GM18508 (cell line): Measurements from ENCODE around the gene ACAA2.
"Not testable (repeated sequence)": the region's sequence is repeated elsewhere in the genome, so short reads cannot be mapped to it uniquely, and the experiment has no call there.

Experiments
- ATAC-seq: cut with Tn5 transposase; IDR thresholded peaks from one replicate; pipeline ENCODE4 v1.9.1; 2021; ENCODE audit warnings: moderate number of reproducible peaks; ENCODE audit not compliant: insufficient read depth, unreplicated experiment

Gene ACAA2

GRCh38 chr18:49845629-49846360 lies 32.5 kb upstream of the ACAA2 start:
- ATAC-seq, result no peak

DNA sequence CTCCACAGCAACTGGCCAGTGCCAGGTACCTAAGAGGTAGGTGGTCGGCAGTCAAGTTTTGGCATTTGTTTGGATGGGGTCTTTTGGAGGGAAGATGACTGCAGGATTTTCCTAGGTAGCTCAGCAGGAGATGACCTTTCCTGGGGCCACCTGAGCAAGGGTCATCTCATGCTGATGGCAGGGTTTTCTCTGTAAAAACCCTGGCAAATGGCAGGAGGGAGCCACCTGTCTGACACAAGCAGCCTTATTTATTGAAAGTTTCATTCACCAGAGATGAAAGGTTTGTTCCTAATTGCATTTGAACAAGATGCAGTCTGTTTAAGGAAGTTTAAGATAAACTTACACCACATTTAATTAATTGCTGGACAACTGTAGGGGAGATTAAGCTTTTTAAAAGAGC lies 31.6 kb upstream of the ACAA2 start:
- ATAC-seq, result no peak

DNA sequence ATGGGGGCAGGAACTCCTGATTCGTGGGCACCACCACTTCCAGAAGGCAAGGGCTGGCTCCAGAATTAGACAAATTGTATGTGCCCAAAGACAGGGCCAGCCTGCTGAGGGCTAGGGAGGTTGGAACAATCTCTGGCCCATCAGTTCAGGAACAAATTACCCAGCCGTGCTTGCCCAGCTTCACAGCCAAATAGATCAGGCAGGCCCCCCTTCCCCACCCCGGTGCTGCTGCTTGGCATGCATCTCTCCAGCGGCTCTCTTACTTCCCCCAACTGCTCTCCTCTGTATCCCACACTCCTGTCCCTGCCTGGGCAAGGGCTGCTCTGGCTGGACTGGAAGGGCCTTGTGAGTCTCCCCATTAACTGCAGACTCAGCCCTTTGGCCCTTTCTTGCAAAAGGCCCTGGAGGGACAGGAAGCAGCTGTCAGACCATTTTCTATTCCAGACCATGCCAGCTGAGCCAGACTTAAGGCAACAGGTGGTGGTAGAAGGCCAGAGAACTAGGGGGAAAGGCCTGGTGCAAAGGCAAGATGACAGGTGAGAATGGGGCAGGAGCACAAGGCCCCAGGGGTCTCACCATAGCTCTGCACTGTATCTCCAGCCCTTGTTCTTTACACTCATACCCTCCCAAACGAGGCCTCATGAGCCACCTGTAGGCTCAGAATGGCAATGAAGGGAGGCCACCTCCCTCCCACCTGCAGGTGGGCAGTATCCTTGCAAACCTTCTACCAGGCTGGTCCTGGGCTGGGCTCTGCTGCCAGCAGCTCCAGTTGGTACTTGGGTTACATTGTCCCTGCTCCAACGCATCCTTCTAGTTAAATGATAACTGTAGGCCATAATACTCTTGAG lies 30.7 kb upstream of the ACAA2 start:
- no peak for ATAC-seq

GRCh38 chr18:49843131-49843530 lies 29.8 kb upstream of the ACAA2 start:
- ATAC-seq, result no peak

- no peak for ATAC-seq
Measured at GRCh38 chr18:49842656-49843055, 29.3 kb upstream of the ACAA2 start.

DNA sequence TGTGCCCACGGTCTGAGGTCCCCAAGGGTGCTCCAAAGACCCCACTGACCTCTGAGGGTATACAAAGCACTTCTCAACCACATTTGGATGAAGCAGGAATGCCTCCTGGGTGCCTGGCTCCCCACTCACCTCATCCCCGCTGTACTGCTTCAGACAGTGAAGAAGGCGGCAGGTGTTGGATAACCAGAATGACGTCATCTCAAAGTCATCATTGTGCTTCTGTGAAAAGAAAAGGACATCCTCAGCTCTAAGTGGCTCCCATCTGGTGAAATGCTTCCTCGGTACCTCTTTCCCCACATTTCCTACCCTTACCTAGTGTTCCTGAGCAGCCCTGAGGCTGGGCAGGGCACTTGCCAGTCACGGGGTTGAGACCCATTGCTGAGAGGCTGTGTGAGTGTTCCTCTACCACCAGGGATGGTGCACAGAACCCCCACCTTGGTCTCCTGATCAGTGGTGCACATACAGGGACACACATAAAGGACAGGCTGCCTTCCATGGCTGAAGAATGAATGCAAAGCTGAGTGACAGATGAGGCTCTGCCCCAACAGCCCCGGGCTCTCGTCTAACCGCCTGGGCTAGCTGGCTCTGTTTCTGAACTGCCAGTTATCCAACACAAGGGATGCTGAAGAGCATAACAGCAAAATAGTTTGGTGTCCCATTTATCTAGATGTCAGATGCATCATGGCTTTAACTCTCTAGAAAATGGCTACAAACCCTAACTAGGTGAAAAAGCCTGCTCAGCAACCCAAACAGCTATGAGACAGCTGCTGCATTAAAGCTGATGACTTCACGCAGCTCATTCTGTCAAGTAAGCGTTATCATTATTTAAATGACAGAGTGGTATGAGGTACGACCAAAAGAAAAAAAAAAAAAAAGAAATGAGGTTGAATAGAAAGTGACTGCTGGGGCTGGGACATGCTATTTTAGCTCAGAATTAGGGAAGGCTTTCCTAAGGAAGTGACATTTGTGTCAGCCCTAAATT lies 28.2 kb upstream of the ACAA2 start:
- ATAC-seq, result no peak

DNA sequence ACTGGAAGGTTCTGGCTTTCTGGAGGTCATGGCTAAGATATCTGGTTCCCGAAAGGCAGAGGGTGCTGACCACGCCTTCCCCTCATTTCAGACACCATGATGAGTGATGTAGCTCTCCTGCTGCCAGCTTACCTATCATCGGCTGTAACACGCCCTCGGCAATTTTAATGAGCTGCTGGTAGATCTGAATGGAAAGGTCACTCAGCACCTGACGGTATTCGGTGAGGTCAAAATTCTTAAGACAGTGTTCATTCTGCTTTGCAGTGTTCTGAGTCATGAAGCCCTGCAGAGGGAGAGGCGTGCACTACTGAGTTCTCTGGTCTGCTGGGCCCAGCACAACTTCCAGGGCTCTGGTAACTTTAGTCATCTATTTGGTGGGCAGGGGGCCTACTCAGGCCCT lies 25.7 kb upstream of the ACAA2 start:
- ATAC-seq, result no peak

DNA sequence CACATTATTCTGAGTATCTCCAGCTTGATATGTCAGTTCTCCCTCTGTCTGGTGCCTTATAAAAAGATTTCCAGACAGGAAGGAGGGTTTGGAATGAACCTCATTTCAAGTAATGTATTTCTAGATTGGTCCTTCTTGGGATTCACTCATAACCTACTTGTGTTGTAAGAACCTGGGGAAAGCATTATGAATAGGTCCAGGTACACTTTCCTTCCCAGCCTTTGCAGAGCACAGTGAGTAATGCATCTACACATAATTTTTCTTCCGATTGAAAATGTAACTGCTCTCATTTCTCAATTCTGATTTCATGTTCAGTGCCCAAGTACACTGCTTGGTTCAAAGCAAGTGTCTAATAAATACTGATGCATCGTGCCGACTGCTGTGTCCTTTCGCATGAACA lies 25.0 kb upstream of the ACAA2 start:
- ATAC-seq, result no peak

DNA sequence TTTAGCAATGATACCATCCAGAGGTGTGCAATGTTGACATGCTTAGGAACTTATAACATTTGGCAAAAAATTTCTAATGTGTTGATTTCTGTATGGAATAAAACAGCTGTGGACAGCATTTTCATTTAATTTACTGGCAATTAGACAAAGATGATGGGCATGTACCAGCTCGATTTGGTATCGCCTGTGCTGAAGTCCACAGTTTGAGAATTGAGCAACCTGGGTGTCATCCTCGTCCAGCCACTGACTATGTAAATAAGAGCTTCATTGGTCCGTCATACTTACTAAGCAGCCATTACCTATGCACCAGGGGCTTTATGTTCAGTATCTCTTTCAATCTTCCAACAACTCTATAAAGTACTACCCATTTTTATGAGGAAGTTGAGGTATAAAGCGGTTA lies 24.6 kb upstream of the ACAA2 start:
- ATAC-seq, result no peak

DNA sequence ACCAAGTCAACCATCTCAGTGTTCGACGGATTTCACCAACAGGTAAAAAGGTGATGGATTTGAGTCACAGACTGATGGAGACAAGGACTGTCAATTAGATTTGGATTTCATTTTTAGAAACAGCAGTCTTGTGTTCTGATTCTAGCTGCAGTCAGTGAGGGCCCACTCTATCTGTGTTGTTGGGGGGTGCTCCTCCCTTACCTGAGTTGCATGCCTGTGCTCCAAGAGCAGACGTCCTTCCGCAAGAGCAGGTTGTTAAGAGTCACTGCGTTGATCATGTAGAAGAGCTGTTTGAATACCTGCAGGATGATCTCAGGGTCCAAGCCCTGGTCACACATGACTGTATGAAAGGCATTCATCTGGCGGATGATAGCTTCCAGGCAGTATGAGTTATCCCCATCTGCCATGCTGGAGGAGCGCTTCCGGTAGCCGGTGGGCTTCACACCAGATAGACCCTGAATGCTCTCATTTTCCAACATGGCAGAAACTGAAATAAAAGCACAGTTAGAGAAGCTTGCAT lies 24.0 kb upstream of the ACAA2 start:
- not testable (repeated sequence) for ATAC-seq

GRCh38 chr18:49835405-49835804 lies 22.1 kb upstream of the ACAA2 start:
- ATAC-seq, result no peak

DNA sequence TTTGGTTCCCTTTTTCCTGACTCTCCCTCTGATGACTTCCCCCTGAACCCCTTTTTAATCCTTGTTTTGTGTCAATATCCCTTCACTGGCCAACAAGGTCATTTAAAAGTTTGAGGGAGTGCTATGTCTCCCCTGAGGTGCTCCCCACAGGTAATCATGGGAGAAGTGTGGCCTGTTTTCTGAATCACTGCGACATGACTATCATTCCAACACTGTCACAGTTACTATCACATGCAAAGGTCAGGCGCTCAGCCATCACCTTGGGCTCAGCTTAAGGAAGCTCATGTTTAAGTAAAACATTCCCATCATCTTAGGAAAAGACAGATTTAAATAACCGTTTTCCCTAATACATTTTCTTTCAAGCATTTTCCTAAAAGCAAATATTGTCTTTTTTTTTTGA lies 20.9 kb upstream of the ACAA2 start:
- ATAC-seq, result no peak

DNA sequence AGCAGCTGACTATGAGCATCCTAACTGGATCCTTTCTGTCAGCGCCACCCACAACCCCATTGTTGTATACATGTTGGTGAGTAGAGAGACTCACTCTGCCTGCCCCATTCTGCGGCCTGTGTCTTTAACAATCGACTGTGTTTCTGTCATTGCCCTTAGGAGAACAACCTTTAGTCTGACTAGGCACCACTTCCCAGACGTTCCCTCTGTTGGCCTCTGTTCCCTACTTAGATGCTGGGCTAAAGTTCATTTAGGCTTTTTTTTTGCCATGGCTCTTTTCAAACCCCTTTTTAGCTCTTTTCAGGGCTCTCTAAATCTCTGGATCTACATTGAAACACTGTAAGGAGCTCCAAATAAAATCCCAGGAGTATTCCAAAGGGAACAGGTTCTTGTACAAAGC lies 20.5 kb upstream of the ACAA2 start:
- no peak for ATAC-seq

DNA sequence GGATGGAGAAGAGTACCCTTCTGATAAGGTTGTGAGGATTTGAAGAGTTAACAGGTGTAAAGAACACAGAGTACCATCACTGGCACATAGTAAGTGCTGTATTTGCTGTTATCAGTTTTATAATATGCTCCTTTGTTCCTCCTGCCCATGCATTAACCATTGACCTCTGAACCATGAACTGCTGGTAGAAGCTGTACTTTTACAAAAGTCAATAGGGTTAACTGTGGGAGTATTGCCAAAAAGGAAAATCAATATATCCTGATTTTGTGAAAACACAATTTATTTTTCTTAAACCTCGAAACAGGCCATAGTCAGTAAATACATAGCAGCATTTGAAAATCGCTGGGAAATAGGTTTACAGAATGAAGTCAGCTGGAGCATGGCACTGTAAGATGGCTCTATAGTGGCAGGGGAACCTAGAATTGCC lies 18.9 kb upstream of the ACAA2 start:
- ATAC-seq, result no peak

- no peak for ATAC-seq
Measured at GRCh38 chr18:49827996-49828395, 14.7 kb upstream of the ACAA2 start.

DNA sequence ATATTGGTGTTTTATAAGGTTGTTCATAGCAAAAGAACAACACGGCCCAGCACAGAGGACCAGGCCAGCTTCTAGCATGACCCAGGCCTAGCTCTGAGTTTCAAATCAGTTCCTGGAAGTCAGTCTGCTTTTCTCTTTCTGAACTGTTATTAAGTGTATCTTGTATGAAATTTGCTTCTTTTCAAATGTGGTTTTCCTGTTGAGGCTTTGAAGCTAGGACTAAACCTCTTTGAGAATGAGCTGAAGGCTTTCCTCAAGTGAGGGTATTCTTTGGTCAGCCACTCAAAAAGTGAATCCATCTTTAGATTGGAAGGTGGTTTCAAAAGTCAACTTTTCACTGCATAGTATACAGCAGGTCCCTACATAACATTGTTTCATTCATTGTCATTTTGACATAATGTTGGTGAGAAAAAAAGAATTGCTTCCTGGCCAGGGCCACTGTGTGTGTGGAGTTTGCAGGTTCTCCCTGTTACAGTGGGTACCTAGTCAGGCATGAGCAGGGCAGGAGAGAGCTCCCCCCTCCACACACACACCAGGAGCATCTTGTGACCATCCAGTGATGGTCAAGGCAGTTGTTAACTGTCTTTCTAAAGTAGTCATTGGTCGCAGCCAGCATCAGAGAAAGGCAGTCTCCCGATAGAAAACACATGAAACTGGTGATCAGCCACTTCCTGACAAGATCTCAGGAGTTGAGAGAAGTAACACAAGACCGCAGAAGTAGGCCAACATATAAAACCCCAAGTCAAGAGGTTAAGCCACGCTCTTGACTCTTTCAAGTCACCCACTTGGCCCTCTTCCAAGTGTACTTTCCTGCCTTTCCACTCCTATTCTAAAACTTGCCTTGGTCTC lies 6.7 kb upstream of the ACAA2 start:
- ATAC-seq, result no peak

- ATAC-seq, result no peak
Measured at GRCh38 chr18:49819071-49819662, 5.8 kb upstream of the ACAA2 start.

GRCh38 chr18:49817947-49818346 lies 4.6 kb upstream of the ACAA2 start:
- ATAC-seq, result no peak

DNA sequence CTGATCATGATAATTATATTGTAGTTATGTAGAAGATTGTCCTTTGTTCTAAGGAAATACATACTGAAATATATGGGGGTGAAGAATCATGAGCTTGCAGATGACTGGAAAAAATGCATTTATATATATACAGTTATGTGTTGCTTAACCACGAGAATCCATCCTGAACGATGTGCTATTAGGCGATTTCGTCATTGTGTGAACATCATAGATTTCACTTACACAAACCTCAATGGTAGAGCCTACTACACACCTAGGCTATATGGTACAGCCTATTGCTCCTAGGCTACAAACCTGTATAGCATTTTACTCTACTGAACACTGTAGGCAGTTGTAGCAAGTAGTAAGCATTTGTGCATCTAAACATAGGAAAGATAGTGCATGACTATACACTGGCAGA lies 2.6 kb upstream of the ACAA2 start:
- ATAC-seq, result no peak
